CD4-positive, alpha-beta T cell treated with Interleukin-2 at 100 ng/mL for 4 hours (primary cell): ENCODE data around the gene CAPZA1.
A peak's percentile ranks its signal among the peaks of the same experiment; 100 is the strongest.

ENCODE experiments used
- DNase-seq: peaks from one replicate; pipeline ENCODE4 v3.0.0-alpha.2; 2020; ENCODE audit warnings: low spot score

CAPZA1 gene

GRCh38 chr1:112701227-112702066 lies 81.8 kb downstream of the CAPZA1 start:
- no peak for DNase-seq

- no peak for DNase-seq
These were observed 82.4 kb downstream of the CAPZA1 start for GRCh38 chr1:112702067-112702395.

DNA sequence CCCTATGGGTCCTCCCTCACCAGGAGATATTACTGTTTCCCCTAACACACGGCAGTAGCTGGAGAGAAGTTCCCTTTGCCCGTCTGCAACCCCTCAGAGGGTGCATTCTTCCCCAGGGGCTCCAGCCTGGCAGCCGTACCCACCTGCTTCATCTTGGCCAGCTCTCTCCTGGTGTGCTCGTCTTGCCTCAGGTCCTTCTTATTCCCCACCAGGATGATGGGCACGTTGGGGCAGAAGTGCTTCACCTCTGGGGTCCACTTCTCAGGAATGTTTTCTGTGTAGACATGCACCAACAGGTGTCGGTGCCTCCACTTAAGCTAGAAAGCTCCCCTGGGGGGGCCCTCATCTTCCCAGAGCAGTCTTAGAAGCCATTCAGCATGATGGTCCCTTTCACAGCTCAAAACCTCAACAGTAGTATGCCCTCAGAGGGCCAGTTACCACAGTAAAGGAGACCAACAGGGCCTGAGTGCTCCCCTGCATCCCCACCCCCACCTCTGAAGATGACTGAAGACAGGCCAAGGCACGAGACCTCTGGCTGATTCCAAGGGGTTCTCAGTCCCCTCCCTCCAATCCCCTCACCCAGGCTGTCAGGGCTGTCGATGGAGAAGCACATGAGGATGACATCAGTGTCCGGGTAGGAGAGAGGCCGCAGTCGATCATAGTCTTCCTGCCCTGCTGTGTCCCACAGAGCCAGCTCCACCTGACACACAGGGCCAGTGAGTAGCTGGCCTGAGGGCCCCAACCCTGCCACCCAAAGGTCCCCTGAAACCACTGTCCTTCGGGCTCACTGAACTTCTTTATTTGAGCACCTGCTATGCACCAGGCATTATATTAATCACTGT lies 83.0 kb downstream of the CAPZA1 start:
- DNase-seq: no peak

DNA sequence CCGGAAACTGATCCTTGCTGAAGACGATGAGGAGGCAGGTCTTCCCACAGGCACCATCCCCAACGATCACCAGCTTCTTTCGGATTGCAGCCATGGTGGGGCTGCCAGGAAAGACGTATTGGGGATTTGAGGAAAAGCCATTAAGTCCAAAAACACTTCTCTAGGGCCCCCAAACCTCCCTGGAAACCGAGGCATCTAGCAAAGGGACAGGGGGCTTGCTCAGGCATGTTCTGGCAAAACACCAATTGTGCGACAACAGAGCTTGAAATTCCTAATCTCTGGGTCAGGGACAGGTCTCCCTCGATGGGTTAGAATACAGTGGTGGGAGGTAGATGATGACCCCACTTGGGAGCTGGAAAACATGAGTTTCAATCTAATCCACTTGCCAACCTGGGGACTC lies 84.1 kb downstream of the CAPZA1 start:
- no peak for DNase-seq

DNA sequence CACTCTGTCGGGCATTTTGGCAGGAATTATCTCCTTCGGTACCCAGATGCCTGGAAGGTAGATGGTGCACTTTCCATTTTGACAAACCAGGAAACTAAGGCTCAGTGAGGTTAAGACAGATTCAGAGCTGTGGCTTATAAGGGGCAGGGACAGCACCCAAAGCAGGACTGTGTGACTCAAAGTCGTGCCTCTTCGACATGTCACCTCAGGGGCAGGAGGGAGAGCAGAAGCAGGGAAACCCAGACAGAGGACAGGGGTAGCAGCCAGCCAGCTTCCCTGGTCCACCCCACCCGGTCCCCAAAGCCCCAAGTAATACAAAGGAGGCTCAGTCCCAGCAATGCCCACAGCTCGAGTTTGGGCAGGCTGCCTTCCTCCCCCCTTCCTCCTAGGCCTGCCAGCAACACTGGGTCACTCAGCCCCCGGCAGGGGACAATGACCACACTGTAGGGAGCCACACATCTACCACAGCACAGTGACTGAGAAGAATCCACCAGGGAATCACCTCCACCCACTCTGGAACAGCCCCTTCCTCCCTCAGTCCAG lies 84.8 kb downstream of the CAPZA1 start:
- no peak for DNase-seq

- peak; percentile 39 for DNase-seq
These were observed 85.4 kb downstream of the CAPZA1 start for GRCh38 chr1:112704934-112705627.

- peak; percentile 18 for DNase-seq
These were observed 87.0 kb downstream of the CAPZA1 start, which contains the start of gene RHOC for GRCh38 chr1:112706505-112707220. RHOC (minus strand) TSS chr1:112707127; CDS start chr1:112703799, 3,328 bp downstream.

- DNase-seq: peak; percentile 62
These were observed 87.8 kb downstream of the CAPZA1 start for GRCh38 chr1:112707221-112708001.

DNA sequence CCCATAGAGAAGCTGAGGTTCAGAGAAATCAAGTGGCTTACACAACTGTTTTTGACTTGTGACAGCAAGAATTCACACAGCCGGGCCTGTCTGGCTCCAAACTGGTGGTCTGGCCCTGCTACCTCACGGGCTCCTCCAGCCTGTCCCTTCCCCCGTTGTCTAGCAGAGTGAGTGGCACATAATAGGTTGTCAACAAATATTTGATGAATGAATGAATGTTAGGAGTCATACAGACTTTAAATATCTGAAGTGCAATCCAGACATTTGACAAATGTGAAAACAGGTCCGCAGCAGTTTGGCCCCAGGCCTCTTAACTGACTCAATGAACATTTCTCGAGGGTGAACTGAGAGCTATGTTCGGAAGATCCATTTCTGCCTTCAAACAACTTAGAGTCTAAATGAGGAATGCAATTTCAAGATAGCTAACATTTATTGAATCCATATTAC lies 88.4 kb downstream of the CAPZA1 start:
- no peak for DNase-seq

- no peak for DNase-seq
These were observed 88.9 kb downstream of the CAPZA1 start for GRCh38 chr1:112708489-112708888.

GRCh38 chr1:112710159-112710558 lies 90.5 kb downstream of the CAPZA1 start:
- DNase-seq: no peak

DNA sequence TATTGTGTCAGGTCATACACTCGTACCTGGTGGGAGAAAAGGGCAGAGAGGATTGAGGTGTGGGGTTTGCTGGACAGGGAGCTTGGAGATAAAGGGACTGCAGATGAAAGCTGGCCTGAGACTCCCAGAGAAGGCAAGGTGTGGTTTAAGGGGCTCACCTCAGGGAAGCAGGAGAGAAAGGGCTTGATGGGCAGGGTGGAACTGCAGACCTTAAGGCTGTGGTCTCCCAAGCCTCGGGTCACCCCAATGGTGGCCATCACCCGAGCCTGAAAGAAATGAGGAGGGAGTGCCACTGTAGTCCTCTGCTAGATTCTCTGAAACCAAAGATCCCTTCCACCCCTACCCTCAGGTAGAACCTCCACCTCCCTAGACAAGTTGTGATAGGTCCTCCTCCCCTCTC lies 91.0 kb downstream of the CAPZA1 start:
- no peak for DNase-seq

GRCh38 chr1:112711041-112711440 lies 91.4 kb downstream of the CAPZA1 start:
- DNase-seq: no peak

GRCh38 chr1:112711670-112712069 lies 92.0 kb downstream of the CAPZA1 start:
- DNase-seq: no peak

DNA sequence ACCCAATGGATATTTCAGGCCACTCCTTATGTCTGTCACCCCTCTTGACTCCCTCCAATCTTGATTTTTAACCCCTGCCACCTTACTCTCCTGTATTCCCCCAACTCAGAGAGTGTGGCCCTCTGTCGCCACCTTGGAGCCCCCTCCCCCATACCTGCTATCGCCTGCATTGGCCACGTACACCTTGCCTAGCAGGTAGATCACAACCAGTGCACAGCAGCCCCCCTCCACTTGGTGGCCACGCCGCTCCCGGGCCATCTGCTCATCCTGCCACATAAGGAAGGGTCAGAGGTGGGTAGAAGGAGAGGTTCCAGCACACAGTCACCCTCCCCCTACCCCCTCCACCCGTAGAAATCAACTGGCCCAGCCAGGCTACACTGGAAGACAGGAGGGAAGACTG lies 92.6 kb downstream of the CAPZA1 start:
- no peak for DNase-seq

- DNase-seq: no peak
These were observed 93.1 kb downstream of the CAPZA1 start for GRCh38 chr1:112712701-112713128.

GRCh38 chr1:112713466-112714312 lies 94.1 kb downstream of the CAPZA1 start:
- DNase-seq: no peak

DNA sequence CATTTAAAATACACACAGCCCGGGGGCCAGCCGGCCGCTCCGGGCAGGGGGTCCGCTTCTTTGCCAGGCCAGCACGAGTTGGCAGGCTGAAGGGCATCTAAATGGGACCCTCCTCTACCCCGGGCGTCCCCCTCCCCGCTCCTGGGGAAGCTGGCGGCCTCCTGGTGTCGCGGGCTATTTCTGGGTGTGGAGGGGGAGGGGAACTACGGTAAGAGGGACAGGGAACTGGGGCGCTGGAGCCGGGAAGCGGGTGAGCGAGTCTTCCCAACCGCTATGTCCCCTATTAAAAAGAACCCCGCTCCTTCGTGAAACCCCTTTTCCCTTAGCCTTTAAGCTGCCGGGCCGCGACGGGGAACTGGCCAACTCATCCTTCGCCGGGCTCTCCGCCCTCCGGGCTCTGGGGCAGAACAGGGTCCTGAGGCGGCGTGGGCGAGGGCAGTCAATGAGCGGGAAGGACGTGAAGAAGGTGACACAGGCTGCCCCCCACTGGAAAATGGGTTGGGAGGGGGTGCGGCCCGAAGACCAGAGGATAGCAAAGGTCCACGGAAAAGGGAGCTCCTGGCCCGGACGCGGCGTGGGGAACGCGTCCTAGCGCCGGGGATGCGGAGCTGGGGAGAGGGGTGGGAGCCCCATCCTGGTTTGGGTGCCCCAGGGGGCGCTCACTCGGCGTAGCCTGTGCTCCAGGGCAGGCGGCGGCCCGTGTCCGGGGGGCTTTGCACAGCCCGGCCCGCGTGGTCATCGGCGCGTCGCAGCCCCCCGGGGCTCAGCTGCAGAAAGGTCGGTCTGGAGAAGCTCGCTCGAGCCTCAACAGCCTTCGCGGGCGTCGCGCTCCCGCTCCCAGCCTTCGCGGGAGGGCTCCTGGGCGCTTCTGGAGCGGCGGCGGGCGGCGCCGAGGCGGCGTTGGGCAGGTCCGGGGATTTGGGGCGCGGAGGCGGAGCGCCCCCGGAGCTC lies 95.0 kb downstream of the CAPZA1 start:
- DNase-seq: no peak
